K562 (cell line): ENCODE results near the gene ZNF335. TPM values are rescaled to one million over a fixed set of nuclear protein-coding genes. Genes with fewer than 3 reads are reported as not detected.

ENCODE experiments used
- ATF7 ChIP-seq: fragments of 450-650 bp; IDR thresholded peaks from 2 replicates; pipeline ENCODE4 v1.7.1; 2014; ENCODE audit warnings: mild to moderate bottlenecking, moderate library complexity
- DDX20 ChIP-seq: fragments of 450-650 bp; IDR thresholded peaks from 2 replicates; pipeline ENCODE4 v1.6.1; 2016; ENCODE audit warnings: missing genetic modification characterization, low read depth, mild to moderate bottlenecking, missing compliant biosample characterization, moderate library complexity
- DPF2 ChIP-seq: fragments of 450-650 bp; IDR thresholded peaks from 2 replicates; pipeline ENCODE4 v1.6.1; 2016
- E2F6 ChIP-seq, 2 experiments: IDR thresholded peaks; 2 replicates each; pipeline ENCODE4 v1.6.1; 2011; ENCODE audit warnings: borderline replicate concordance in 1 of 2, control low read depth in 1 of 2, low read depth in 1 of 2, low read length in 1 of 2, mild to moderate bottlenecking in 1 of 2, mixed read lengths in 1 of 2, moderate library complexity in 1 of 2; ENCODE audit not compliant: insufficient read depth in 1 of 2, insufficient read length in 1 of 2, poor library complexity in 1 of 2, severe bottlenecking in 1 of 2; ENCODE audit errors: extremely low read depth in 1 of 2
- FOXK2 ChIP-seq, 2 experiments: fragments of 450-650 bp; IDR thresholded peaks in 1 of 2; conservative IDR thresholded peaks in 1 of 2; 2 replicates each; pipeline ENCODE4 v1.6.1; 2016; ENCODE audit warnings: low read depth in 2 of 2, mild to moderate bottlenecking in 1 of 2
- GTF2B ChIP-seq: IDR thresholded peaks from 2 replicates; pipeline ENCODE4 v1.6.1; 2011; ENCODE audit not compliant: insufficient read length; ENCODE audit errors: extremely low read depth
- MLLT1 ChIP-seq, 2 experiments: fragments of 450-650 bp; IDR thresholded peaks; 2 replicates each; pipeline ENCODE4 v1.6.1; 2016
- MXD1 ChIP-seq: fragments of 250-450 bp; sonication (Bioruptor Pico); IDR thresholded peaks from 2 replicates; pipeline ENCODE4 v1.8.0; 2021; ENCODE audit warnings: borderline replicate concordance, mild to moderate bottlenecking, moderate library complexity; ENCODE audit not compliant: poor library complexity, severe bottlenecking
- PHF20 ChIP-seq: fragments of 450-650 bp; IDR thresholded peaks from 2 replicates; pipeline ENCODE4 v1.6.1; 2018; ENCODE audit not compliant: partially characterized antibody
- RBFOX2 ChIP-seq: fragments of 200-400 bp; formaldehyde crosslinking; IDR thresholded peaks from 2 replicates; pipeline ENCODE4 v1.6.1; 2017; ENCODE audit warnings: low read depth, mild to moderate bottlenecking, low read length, moderate library complexity
- TAL1 ChIP-seq: fragments of 450-650 bp; IDR thresholded peaks from 2 replicates; pipeline ENCODE4 v1.6.1; 2016; ENCODE audit warnings: mild to moderate bottlenecking
- ZNF184 ChIP-seq: sonication (generic); formaldehyde crosslinking; IDR thresholded peaks from 2 replicates; pipeline ENCODE4 v1.5.0; 2020; ENCODE audit warnings: missing genetic modification reagents
- ZNF324 ChIP-seq: fragments of 250-450 bp; sonication (Bioruptor Pico); IDR thresholded peaks from 2 replicates; pipeline ENCODE4 v1.4.0; 2020; ENCODE audit warnings: mild to moderate bottlenecking
- ZNF592 ChIP-seq: fragments of 450-650 bp; IDR thresholded peaks from 2 replicates; pipeline ENCODE4 v1.6.1; 2017; ENCODE audit warnings: antibody characterized with exemption, mild to moderate bottlenecking
- polyA plus RNA-seq, 8 experiments: library from polyadenylated mRNA; depleted of rRNA in 4 of 8; stranded (reverse) in 5 of 8; unstranded in 3 of 8; fragments of >200 nt; fragmentation: Nextera tagmentation in 2 of 8; fragmentation: Illumina TruSeq in 1 of 8; extraction: Ambion mirVana in 2 of 8; extraction: Trizol in 1 of 8; gene quantifications; 2 replicates each; pipeline versions ENCODE4 v1.2.1 to v1.2.3, GENCODE V29; 2011 to 2014; ENCODE audit warnings: inconsistent platforms in 1 of 8, missing spikeins in 1 of 8
- total RNA-seq, 7 experiments: library from RNA; depleted of rRNA in 6 of 7; stranded (reverse); fragments of >200 nt in 6 of 7; fragmentation: Illumina TruSeq in 2 of 7; extraction: Trizol in 2 of 7; gene quantifications; 2 replicates each; pipeline versions ENCODE4 v1.2.1 to v1.2.3, GENCODE V29; 2011 to 2021; ENCODE audit warnings: low replicate concordance in 1 of 7
- TF ChIP-seq, protein P1 (sequence below): sonication (generic); formaldehyde crosslinking; IDR thresholded peaks from 2 replicates; pipeline ENCODE4 v1.8.0; 2022; ENCODE audit warnings: mild to moderate bottlenecking, missing genetic modification reagents, borderline replicate concordance

Gene ZNF335
- total and polyA plus RNA-seq, 9 of the 15 experiments (the other 6 are each of a cell fraction or from before 2014, with no cell fraction given): 0.39 to 16.0 (median 7.6) TPM

GRCh38 chr20:45971675-45972499, at the start of gene ZNF335 (continued):
- TF ChIP-seq, protein P1, sequence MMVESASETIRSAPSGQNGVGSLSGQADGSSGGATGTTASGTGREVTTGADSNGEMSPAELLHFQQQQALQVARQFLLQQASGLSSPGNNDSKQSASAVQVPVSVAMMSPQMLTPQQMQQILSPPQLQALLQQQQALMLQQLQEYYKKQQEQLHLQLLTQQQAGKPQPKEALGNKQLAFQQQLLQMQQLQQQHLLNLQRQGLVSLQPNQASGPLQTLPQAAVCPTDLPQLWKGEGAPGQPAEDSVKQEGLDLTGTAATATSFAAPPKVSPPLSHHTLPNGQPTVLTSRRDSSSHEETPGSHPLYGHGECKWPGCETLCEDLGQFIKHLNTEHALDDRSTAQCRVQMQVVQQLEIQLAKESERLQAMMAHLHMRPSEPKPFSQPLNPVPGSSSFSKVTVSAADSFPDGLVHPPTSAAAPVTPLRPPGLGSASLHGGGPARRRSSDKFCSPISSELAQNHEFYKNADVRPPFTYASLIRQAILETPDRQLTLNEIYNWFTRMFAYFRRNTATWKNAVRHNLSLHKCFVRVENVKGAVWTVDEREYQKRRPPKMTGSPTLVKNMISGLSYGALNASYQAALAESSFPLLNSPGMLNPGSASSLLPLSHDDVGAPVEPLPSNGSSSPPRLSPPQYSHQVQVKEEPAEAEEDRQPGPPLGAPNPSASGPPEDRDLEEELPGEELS: peak; percentile 15; the same call in 1 of the 2 replicates
- peak; percentile 85 for TF ChIP-seq DPF2
- no peak for TF ChIP-seq E2F6 (IDR thresholded peaks at IDR 0.05; ENCODE audit: borderline replicate concordance in 1 of 2, extremely low read depth in 1 of 2, insufficient read depth in 1 of 2, insufficient read length in 1 of 2, low read depth in 1 of 2, low read length in 1 of 2, poor library complexity in 1 of 2, severe bottlenecking in 1 of 2)
- TF ChIP-seq PHF20: peak; percentile 79
- TF ChIP-seq MLLT1 (IDR thresholded peaks at IDR 0.05): peak in 1 of 2 experiments; percentile 88; a peak in 2 of 4 replicates
- TF ChIP-seq FOXK2 (conservative IDR thresholded peaks at IDR 0.05 in 1 of 2, IDR thresholded peaks at IDR 0.05 in 1 of 2; ENCODE audit: low read depth in 2 of 2): peak in 1 of 2 experiments; percentile 99; a peak in 2 of 4 replicates
- TF ChIP-seq TAL1: peak; percentile 63
- no peak for TF ChIP-seq MXD1 (CRISPR knock-in tag)
- no peak for TF ChIP-seq ZNF184 (CRISPR knock-in tag)
- no peak for TF ChIP-seq DDX20 (tag)
- TF ChIP-seq ZNF592: 0 out of 2 replicates have a peak, but pooled peaks have one; percentile 2
- peak; percentile 77 for TF ChIP-seq RBFOX2
- TF ChIP-seq GTF2B: no peak
- peak; percentile 99 for TF ChIP-seq ATF7
- TF ChIP-seq ZNF324 (CRISPR knock-in tag): peak; percentile 51; the same call in 1 of the 2 replicates
